CMK (cell line): ENCODE data around the gene PKNOX2.

ENCODE experiments used
- DNase-seq: peaks from one replicate; pipeline ENCODE4 v3.0.0-alpha.2; 2010; ENCODE audit warnings: low read depth

PKNOX2 gene

DNA sequence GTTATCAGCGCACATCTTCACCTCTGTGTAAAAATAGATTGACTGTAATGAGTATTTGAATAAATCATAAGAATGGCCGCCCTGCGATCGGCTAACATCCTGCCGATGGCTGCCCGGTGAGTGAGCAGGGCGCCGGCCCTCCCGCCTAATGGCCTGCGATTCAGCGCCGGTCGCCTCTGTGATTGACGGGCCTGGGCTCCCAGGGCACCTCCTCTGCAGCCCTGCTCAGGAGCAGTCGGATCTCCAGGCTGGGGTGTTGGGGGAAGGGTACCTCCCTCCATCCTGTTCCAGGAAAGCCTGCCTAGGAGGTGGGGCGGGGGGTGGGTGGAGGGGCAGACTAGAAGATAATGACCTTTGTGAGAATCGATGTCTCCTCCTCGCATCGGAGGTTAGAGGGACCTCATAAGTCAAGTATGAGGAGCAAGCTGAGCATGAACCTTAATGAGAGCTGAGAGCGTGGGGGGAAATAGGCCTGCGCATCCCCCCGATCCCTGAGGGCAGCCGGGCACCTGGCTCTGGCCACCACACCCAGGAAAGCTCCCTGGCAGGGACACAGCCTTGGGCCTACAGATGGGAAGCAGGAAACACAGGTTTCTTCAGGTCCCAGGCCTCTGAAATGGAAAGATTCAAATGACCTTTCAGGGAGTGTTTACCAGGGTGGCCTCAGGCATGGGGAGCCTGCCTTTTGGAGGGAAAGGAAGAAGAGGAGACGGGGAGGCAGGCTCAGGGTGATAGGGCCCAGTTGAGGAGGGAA is 71.7 kb downstream of the PKNOX2 start:
- no peak for DNase-seq

DNA sequence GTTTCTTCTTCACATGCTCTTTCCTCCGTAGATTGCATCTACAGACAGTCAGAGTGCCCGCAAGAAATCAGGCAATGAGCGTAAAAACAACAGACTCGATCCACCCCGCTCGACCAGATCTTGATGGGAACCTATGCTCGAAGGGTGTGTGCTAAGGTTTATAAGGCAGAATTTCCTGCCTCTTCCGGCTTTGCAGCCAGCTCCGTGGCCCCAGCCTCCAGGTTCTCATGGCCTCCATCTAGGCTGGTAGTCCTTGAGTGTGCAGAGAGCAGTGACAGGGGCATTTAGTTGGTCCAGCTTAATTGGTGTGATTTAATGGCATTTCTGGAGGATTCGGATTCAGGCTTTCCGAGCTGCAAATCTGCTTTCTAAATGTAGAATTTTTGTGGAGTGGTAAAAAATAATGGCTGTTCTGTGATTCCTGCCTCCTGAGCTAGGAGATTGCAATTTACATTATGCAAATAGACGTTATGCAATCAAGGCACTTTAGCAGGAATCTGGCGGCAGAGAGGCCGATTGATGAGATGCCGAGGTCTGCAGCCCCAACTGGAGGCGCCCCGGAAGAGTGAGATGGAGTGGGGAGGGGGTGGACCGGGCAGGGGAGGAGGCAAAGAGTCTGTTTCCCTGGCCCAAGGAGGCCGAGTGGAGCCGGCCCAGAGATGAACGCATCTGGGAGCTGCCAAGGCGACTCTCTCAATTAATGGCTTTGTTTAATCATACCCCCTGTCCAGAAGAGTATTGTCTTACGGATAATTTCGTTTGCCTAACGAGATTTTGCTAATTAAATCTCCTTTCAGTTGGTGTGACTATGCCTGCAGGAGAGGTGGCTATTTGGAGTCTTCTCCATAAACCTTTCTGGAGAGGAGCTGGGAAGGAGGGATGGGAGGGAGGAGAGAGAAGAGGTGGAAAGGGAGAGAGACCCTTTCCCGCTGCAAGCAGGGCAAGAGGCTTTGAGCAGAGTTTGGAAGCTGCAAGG is 75.3 kb downstream of the PKNOX2 start:
- no peak for DNase-seq

DNA sequence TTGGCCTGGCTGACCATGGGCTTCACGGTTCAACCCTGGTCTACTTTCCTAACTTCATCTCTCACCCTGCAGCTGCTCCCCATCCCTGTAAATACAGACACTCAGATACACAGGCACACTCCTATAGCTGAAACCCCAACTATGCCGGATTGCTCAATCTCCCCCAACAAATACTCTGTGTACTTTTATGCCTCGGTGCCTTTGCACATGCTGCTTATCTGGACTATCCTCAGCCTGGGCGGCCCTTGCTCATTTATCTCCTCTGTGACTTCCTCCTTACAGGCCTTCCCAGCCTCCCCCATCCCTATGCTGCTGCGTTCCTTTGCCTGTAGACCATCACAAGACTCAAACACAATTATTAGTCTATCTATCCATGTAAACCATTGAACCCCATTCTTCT is 76.6 kb downstream of the PKNOX2 start:
- DNase-seq: no peak

- no peak for DNase-seq
These were observed 77.7 kb downstream of the PKNOX2 start for GRCh38 chr11:125242141-125242775.

DNA sequence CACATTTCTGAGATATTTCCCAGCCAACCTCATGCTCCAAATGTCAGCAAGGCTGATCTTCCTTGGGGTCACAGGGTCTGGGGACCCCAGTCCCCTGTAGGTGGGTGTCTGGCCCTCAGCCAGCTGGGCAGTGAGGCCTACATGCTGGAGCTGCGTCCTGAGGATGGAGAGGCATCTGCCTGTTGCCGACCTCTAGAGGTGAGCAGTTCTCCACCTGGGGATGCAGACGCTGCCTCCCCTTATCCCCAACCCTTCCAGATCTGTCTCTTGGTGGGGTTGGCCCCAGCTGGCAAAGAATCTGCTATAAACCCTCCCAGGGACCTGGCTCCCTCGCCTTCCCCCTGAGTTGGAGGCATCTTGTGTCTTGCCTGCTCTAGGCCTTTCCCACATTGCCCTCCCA is 79.6 kb downstream of the PKNOX2 start:
- DNase-seq: no peak

- DNase-seq: no peak
These were observed 80.7 kb downstream of the PKNOX2 start for GRCh38 chr11:125245299-125245698.

- DNase-seq: no peak
These were observed 82.9 kb downstream of the PKNOX2 start for GRCh38 chr11:125247431-125247830.

DNA sequence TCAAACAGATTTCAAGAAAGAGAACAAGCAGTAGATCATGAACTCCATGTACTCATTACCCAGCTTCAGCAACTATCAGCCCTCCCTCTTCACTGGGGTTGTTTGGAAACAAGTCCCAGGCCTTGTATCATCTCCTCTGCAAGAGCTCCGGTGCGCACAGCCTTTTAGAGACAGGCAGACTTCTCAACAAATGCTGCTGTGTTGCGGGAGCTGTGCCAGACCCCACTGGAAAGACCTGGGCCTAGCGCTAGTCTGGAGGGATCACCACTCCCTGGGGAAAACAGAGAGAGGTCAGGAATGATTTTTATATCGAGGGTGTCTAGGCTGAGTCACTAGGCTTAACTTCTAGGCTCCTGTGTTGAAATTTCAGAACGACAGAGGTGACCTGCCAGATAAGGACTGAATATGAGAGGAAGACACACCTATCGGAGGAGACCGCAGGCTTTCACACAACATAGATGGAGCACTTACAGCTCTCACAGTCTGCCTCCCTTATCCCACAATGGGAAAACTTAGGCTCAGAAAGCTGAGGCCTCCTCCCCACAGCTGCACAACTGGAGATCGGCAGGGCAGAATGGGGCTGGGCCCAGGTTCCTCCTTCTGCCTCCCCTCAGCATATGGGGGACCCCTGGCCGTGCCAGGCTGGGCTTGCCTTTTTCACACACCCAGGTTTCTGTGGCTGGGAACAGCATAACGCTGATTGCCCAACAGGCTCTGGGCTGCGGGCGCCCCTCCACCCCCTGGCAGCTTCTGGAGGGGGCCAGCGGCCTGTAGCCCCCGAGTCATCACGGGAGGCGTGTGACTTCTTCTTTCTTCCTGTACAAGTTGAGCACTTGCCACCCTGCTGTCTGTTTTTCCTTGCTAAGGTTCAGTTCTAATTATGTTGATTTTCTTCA is 86.0 kb downstream of the PKNOX2 start:
- DNase-seq: no peak

- no peak for DNase-seq
These were observed 86.6 kb downstream of the PKNOX2 start for GRCh38 chr11:125251214-125251545.

DNA sequence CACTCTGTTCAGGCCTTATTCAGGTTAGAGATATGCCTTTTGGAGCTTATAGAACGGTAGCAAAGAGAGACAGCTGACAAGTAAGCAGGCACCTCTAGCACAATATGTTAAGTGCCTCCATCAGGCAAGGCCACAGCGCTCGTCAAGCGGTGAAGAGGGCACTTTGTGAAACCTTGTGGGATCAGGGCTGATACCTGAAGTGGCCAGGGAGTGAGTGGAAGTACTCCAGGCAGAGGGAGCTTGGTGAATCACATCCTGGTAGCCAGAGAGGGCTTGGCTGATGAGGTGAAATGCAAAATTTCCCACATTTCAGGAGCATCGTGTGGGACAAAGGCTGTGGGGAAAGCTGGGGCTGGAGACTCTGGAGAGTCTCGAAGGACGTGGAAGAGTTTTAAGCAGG is 87.4 kb downstream of the PKNOX2 start:
- no peak for DNase-seq

DNA sequence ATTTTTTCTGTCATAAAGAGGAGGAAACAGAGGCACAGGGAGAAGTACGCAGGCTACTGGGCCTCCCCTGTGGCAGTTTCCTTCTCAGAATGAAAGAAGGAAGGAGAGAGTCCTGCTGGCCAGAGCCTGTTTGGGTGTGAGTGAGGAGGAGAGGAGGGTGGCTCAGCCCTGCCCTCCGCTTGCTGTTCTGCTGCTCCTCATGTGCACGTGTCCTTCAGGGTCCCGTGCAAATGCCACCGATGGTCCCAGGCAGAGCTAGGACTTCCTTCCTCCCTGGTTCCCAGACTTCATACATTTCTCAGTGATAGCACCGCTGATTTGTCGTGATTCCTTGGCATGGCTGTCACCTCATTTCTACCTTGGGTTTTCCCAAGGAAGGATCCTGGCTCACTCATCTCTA is 88.7 kb downstream of the PKNOX2 start:
- no peak for DNase-seq

- DNase-seq: no peak
These were observed 89.4 kb downstream of the PKNOX2 start for GRCh38 chr11:125253795-125254525.

GRCh38 chr11:125256541-125257189 is 92.1 kb downstream of the PKNOX2 start:
- DNase-seq: no peak

- peak; percentile 20 for DNase-seq
These were observed 92.6 kb downstream of the PKNOX2 start for GRCh38 chr11:125257190-125257579.

- DNase-seq: no peak
These were observed 93.2 kb downstream of the PKNOX2 start for GRCh38 chr11:125257751-125258150.

DNA sequence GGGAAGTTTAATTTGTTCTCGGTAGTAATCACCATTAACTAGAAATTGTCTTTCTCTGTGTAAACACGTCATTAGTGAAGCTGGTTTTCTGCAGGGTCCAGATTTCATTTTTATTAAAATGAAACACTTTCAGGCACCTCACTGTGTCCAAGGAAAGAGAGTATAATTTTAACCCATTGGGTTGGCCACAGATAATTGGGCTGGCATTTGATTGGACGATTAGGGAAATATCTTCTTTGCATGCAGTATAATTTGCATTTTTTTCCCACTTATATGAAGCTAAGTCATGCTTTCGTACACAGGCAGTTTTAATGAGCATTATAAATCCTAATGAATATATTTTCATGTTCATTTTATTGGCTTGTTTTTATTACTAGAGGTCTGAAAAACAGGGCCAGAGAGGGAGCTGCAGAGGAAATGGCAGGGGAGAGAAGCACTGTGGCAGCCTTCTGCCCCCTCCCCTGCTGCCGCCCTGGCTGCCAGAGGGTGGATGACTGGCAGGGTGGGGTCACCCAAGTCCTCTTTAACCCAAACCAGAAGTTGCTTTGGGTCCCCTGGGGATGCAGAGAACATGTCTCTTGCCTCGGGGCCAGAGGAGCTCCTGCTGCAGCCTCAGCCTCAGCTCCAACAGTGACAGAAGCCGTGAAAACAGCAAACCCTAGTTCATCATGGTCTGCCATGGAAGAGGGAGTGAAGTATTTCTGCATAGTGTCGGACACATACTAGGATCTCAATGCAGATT is 93.9 kb downstream of the PKNOX2 start:
- no peak for DNase-seq

- DNase-seq: no peak
These were observed 97.0 kb downstream of the PKNOX2 start for GRCh38 chr11:125261588-125261987.

DNA sequence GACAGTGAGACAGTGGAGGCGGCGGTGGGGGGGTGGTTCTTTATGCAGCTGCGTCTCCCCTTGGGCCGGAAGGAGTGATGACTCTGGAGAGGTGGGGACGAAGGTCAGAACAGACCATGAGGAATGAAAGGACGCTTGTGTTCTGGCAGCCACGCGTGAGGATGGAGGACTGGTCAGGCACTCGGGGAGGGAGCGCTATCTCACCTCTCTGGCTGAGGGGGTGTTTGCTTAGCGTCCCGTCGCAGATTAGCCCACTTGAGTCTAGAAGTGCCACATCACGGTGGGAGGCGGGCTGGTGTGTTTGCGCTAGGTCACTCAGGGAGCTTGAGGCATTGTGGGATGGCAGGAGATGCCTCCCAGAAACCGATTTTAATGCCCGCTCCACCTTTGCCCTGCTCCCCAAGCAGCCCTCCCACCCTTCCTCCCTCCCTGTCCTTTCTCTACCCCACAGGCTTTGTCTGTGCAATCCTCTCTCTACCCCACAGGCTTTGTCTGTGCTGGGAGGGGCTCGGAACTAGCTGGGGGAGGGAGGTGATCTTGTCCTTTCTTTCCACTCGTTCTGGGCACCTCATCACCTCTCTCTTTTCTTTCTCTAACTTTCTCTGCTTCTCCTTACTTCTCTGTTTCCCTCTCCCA is 97.8 kb downstream of the PKNOX2 start:
- no peak for DNase-seq

GRCh38 chr11:125262830-125263218 is 98.3 kb downstream of the PKNOX2 start:
- DNase-seq: no peak
